Fibroblast of peridontal ligament (primary cell): Measurements from ENCODE around the gene KLHL7.
A peak's percentile ranks its signal among the peaks of the same experiment; 100 is the strongest.

Experiments
- DNase-seq: peaks from one replicate; pipeline ENCODE4 v3.0.0-alpha.2; 2010; ENCODE audit errors: extremely low read depth

Gene KLHL7

GRCh38 chr7:23105644-23106056 is at the start of gene KLHL7:
Gene KLHL7, plus strand, starts transcription at chr7:23105785. Its CDS starts 242 bp downstream, at chr7:23106027.
- DNase-seq, result peak; percentile 81

- DNase-seq, result peak; percentile 50
Observed at GRCh38 chr7:23058408-23059096, 47.0 kb upstream of the KLHL7 start.

GRCh38 chr7:23061327-23061726 is 44.3 kb upstream of the KLHL7 start:
- no peak for DNase-seq

- peak; percentile 35 for DNase-seq
Observed at GRCh38 chr7:23062452-23062851, 43.1 kb upstream of the KLHL7 start.

GRCh38 chr7:23065974-23066373 is 39.6 kb upstream of the KLHL7 start:
- DNase-seq, result peak; percentile 24

- peak; percentile 91 for DNase-seq
Observed at GRCh38 chr7:23067271-23067670, 38.3 kb upstream of the KLHL7 start.

GRCh38 chr7:23072048-23072447 is 33.5 kb upstream of the KLHL7 start:
- DNase-seq, result peak; percentile 74

- DNase-seq, result no peak
Observed at GRCh38 chr7:23072922-23073321, 32.7 kb upstream of the KLHL7 start.

- DNase-seq, result peak; percentile 22
Observed at GRCh38 chr7:23074443-23075261, 30.9 kb upstream of the KLHL7 start.

- no peak for DNase-seq
Observed at GRCh38 chr7:23075571-23075970, 30.0 kb upstream of the KLHL7 start.

GRCh38 chr7:23076772-23077171 is 28.8 kb upstream of the KLHL7 start:
- no peak for DNase-seq

GRCh38 chr7:23093111-23093510 is 12.5 kb upstream of the KLHL7 start:
- DNase-seq, result peak; percentile 35

- peak; percentile 47 for DNase-seq
Observed at GRCh38 chr7:23093546-23093945, 12.0 kb upstream of the KLHL7 start.

GRCh38 chr7:23096518-23097290 is 8.9 kb upstream of the KLHL7 start:
- no peak for DNase-seq

- DNase-seq, result no peak
Observed at GRCh38 chr7:23098029-23098428, 7.6 kb upstream of the KLHL7 start.

- DNase-seq, result no peak
Observed at GRCh38 chr7:23098460-23098859, 7.1 kb upstream of the KLHL7 start.

GRCh38 chr7:23100697-23101096 is 4.9 kb upstream of the KLHL7 start:
- no peak for DNase-seq

GRCh38 chr7:23105086-23105643 is 420 bp upstream of the KLHL7 start:
- peak; percentile 8 for DNase-seq

GRCh38 chr7:23106057-23106822 is 655 bp downstream of the KLHL7 start:
- DNase-seq, result peak; percentile 52

- DNase-seq, result peak; percentile 22
Observed at GRCh38 chr7:23106823-23107663, 1.5 kb downstream of the KLHL7 start.
